Stimulated activated CD4-positive, alpha-beta T cell treated with anti-CD3 and anti-CD28 coated beads, Interleukin-2, amount 100 ng/mL, for 48 hours (primary cell): ENCODE results near the gene CROCC.
"Not testable (repeated sequence)": the region's sequence is repeated elsewhere in the genome, so short reads cannot be mapped to it uniquely, and the experiment has no call there.

Experiments
- DNase-seq, 2 donors: peaks; one replicate each; pipeline ENCODE4 v3.0.0-alpha.2; 2020

CROCC gene

DNA sequence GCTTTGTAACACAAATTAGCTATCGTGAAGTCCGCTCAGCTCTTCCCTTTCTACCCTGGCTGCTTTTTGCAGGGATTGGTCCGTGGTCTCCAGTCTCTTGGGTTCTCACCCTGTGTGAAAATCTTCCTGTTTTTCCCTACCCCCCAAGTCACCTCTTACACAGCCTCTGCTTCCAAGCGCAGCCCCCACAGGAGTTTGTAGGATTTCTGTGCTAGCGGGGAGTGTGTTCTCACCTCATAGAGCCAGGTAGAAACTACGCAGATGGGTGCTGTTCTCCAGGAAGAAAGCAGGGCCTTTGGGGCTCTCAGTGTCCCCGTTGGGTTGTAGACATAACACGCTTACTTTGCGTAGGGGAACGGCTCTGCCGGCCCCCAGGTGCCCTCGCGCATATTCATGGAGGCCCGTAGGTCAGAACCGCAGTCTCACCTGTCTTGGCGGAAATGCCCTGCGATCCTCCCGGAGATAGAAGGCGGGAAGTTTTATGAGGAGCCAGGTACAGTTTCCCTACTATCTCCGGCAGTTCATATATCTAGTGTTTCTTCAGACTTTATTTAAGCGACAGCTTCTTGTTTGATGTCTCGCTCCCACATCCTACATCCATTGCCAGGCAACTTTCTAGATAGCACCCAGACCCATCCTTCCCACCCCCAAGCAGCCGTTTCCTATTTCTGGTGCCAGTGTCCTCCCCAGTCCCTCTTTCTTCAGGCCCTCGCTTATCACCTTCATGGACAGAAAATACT lies 25.2 kb upstream of the CROCC start:
- peak; percentile 69 to 70 for DNase-seq

DNA sequence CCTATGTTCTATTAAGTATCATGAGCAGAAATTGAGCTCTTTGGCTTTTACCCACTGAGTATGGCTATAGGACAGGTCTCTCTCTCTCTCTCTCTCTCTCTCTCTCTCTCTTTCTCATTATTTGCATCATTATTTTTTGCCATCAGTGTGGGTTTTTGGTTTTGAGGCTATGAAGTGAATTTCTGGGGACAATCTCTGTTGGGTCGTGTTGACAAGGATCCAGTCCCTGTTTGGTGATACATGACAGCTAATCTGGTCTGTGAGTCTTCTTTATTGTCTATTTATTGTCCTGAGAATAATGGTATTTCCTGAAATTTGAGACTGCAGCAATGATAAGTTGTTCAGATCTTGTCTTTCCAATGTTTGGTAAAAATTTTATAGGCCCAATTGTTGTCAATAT lies 24.1 kb upstream of the CROCC start:
- not testable (repeated sequence) for DNase-seq

DNA sequence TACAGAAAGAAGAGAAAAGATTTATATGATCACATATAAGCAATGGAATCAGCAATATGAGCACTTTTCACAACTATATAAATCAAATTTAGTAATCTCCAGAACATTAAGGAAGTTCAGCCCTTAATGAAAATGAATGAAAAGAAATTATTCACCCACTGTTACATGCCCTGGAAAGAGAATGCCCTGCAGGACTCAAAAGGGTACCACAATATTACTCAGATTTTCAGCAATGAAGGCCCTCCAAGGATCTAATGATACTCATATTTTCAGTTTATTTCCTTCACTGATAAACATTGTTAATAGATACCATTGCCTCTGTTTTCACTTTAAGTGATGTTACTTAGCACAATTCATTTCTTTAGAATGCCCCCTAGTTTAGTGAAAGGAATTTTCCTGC lies 23.4 kb upstream of the CROCC start:
- DNase-seq, result not testable (repeated sequence)

DNA sequence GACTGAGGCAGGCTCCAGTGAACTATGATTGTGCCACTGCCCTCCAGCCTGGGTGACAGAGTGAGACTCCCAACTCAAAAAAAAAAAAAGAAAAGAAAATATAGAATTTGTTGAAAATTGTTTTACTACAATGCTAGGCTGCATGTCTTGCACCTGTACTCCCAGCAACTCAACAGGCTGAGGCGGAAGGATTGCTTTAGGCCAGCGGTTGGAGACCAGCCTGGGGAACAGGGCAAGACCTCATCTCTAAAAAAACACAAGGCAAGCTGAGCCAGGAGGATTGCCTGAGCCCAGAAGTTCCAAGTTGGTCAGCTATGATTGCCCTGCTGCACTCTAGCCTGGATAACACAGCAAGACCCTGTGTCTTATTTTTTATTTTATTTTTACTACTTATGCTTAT lies 22.7 kb upstream of the CROCC start:
- not testable (repeated sequence) for DNase-seq

DNA sequence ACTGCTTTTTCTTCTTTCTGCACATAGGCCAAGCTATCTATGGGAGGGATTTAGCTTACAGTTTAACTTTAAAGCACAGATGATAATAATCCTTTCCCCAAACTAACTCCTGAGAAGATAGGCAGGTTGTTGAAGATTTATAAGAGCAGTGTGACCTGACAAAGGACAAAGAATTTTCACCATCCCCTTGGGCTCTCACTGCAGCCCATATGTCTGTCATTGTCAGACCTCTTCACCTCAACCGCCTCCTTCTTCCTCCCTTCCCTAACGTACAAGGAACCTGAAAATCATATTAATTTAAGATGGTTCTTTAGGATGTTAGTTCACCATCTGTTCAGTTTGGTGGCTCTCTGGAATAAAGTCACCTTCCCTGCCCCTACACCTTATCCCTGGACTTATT lies 21.0 kb upstream of the CROCC start:
- no peak for DNase-seq

DNA sequence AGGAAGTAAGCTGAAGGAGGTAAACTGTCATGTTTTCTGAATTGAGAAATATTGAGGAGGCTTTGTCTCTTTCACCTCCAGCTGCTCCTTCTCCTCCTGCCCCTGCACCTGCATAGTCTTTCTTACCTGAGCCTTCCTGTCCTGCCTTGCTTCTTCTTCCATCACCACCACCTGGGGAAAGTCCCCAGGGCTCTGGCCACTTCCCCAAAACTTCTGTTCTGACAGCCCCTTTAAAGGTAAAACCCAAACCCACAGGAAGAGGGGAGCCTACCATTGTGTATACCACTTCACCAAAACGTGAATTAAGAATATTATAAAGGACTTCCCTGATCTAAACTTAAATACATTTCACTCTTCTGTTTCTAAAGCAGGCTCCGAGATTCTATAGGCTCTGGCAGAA lies 20.4 kb upstream of the CROCC start:
- DNase-seq, result not testable (repeated sequence)

DNA sequence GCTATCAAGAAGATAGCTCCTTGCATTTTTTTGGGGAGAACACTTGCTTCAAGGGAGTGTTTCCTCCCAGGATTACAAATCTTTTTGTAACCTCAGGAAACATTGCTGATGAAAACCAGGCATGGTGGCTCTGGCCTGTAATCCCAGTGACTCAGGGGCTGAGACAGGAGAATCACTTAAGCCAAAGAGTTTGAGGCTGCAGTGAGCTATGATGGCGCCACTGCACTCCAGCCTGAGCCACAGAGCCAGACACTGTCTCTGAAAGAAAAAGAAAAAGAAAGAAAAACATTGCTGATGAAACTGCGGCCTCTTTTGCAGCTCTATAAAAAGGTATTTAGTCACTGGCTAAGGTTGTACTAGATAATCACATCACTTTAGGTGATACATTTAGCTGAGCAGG lies 18.7 kb upstream of the CROCC start:
- no peak for DNase-seq

DNA sequence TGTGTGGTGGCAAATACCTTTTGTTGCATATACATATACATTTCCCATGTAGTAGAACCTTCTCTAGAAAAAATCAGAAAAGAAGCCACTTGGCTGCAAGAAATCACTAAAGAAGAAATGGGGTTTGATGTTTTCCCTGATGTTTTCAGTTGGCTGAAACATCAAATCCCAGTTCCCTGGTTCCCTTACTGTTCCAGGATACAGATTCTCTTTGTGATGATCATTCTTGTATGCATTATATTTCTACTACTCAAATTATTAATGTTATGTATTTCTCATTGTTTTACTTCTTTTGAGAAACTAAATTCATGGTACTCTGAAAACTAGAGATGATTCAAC lies 18.3 kb upstream of the CROCC start:
- no peak for DNase-seq

DNA sequence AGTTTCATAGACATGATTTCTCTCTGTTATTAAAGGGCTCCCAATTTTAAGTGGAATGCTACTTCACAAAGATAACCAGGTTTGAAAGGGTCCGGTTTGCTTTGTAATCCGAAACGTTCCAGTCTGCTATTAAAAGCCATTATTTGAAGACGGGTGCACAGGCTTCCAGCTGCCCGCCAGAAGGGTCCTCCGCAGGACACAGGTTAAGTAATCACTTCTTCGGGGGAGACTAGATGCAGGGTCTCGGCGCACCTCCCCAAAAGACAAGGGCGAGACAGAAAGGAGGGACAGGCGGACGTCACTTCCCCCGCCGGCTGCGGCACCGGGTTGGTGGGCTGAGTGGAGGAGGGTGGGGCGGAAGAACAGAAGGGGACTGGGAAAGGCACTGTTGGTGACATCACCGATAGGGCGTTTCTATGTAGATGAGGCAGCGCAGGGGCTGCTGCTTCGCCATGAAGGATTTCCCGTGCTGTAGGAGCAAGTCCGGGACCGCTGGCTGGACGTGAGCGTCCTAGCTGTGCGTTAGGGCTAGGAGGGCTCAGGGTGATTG lies 17.1 kb upstream of the CROCC start:
- peak; percentile 96 to 100 for DNase-seq

DNA sequence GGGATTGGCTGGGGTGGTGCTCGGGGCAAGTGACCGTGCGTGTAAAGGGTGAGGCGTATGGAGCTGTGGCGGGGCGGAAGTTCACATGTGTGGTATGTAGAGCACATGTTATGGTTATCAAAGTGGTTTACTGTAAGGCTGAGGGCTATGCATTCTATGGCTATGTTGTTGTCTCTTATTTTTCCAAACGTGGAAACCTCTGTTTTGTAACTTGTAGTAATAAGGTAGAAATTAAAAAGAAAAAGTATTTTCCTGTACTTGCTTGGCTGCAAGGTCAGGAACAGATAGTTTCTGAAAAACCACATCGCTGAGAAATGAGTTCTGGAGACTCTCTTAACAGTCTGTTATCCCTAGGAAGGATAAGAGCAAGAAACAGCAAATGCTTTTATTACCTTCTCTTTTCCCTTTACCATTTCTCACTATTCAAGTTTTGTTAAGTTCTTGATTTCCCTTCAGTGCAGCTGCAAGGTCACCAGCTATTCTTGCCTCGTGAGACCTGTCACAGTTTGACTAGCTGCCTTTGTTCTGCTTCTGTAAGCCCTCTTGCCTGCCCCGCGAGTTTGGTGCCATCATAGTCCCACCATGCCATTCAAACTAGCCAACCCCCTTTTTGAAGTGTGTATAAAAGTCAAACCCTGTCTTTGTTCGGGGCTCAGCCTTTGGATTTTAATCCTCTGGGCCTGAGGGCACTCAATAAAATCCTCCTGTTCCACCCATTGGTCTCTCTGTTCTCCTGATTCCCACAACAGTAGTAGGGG lies 16.4 kb upstream of the CROCC start:
- peak in 1 of 2 donors; percentile 47 for DNase-seq

DNA sequence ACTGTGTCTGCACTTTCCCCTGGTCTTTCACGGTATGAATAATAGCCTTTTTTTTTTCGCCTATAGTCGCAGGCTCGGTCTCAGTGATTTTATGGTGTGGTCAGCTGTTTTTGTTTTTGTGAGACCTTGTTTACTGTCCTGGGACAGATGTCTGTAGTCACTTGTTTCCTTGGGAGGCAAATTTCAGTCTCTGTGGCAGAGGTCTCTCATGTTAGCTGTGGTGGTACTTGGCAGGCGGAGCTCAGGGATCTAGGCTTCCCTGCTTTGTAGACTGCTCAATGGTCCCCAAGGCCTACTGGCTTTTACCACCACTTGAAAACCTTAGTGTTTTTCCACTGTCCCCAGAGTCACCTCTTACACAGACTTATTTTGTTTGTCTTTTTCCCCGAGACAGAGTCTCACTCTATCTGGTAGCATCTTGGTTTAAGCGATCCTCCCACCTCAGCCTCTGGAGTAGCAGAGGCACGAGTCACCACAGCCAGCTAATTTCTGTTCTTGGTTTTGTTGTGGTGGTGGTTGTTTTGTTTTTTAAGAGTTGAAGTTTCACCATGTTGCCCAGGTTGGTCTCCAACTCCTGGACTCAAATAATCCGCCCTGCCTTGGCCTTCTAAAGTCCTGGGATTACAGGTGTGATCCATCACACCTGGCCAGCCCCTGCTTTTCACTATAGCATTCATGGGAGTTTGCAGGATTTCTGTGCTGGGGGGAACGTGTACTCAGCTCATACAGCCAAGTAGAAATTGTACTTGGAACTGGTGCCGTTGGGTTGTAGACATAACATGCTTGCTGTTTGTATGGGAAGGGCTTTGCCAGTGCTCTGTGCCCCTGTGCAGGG lies 15.6 kb upstream of the CROCC start:
- no peak for DNase-seq

DNA sequence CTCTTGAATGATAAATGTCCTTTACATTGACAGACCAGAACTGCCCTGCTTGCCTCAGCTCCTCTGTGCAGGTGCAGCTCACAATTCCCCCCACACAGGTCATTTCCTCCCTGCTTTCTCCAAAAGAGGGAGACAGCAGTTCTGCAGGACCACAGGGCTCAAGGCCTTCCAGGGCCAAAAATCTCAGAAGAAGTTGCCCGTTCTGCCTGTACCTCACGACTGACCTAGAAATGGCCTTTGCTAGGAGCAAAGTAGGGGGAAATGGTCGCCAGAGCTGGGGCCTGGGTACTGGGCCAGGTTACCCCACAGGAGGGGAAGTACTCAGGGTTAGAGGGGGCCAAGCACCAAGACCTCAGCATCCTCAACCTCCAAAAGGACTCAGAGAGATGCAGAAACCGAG lies 14.9 kb upstream of the CROCC start:
- DNase-seq, result no peak

DNA sequence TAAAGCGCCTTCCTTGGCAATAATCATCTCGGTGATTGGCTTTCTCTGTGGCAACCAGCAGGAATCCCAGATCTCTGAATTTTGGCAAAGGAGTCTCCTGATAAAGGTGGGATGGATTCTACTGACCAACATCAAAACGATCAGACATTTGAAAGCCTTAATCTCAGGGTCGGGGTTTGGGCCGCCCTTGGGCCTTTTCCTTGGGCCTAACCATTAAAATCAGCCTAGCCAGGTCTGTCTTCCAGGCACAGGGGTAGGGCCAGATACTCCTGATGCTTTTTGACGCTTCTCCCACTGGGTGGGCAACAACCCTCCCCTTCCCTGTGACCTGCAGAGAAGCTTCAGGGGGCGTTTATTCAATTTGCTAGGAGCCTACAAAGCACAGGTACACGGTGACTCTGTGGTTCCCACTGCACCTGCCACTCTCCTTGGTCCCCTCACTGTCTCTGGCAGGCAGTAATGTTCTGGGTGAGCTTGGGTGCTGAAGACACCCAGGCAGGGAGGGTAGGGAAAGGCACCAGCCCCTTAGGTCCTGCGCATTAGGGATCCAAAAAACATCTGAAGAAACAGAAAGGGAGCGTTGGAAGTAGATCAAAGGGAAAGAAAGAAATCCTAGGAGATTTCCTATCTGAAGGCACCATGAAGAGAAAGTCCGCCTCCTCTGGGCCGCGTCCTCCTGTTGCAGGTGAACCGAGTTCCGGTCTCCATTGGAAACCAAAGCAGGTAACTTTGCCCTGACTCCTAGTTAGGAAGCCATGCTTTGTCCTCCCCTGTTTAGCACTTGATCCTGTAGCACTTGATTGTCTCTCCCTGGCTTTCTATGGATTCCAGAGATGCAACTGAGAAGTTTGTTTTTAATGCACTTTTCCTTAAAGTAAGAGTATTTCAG lies 13.6 kb upstream of the CROCC start:
- DNase-seq, result no peak

DNA sequence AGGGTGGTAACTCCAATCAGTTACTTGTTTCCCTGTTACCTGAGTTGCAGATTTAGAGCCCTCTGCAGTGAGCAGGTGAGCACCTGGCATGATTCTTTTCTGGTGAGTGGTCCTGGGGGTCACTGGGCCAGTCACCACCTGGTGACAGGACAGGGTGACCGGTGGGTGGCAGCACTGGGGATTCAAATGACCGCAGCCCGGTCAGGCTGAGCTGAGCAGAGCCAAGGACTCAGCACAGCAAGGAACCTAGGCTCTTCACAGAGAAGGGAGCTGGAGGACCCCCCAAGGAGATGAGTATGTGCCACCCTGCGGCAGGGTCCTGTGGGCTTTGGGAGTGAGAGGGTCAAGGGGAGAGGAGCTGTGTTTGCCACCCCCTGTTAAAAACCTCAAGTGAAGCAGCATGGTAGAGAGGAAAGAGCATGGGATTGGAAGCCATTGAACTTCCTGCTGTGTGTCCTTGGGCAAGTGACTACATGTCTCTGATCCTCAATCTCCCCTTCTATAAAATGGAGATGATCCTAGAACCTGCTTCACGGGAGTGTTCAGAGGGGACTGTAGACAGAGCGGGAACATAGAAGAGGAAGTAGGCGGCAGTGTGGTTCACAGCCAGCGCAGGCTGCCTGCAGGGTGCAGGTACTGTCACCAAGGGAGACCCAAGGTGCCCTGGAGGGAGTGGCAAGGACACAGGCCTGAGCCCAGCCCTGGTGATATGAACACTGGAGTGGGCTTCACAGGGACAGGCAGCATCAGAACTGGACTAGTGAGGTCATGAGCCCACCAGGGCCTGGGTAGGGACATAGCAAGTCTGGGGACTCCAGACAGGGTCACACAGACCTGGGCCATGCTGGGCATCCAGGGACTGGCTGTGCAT lies 9.6 kb upstream of the CROCC start:
- DNase-seq, result not testable (repeated sequence)

DNA sequence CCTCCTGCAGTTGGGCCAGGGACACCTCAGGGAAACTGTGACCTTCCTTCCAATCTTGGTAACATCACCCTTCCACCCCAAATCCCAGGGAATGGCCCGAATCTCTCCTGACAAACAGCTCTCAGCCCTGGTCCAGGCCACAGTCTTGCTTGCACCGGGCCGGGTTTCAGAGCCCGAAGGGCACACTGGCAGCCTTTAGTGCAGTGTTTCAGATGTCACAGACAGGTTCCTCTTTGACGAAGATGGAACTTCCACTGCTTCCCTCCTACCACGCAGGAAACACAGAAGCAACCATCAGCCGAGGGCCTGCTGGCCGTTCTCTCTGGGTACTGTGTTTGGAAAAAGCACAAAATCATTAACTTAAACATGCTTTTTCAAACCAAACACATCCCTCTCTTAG lies 9.0 kb upstream of the CROCC start:
- DNase-seq, result not testable (repeated sequence)

DNA sequence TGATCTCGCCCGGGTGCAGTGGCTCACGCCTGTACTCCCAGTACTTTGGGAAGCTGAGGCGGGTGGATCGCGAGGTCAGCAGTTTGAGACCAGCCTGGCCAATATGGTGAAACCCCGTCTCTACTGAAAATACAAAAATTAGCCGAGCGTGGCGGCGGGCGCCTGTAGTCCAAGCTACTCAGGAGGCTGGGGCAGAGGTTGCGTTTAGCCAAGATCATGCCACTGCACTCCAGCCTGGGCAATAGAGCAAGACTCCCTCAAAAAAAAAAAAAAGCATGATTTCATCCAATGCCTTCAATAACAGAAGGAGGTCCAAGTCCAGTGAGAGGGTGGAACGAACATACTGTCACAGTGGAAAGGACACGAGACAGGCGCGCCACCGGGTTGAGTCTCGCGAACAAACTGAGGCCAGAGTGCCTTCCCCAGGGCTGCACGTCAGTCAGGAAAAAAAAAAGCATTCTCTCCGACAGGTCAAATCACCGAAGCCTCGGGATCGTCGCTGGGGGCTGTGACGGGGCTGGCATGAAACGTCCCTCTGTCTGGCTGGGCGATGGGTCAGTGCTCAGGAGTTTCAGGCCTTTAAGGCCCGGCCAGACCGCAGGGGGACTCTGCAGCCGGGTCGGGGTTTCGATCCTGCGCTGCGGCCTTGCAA lies 8.4 kb upstream of the CROCC start:
- DNase-seq, result no peak

DNA sequence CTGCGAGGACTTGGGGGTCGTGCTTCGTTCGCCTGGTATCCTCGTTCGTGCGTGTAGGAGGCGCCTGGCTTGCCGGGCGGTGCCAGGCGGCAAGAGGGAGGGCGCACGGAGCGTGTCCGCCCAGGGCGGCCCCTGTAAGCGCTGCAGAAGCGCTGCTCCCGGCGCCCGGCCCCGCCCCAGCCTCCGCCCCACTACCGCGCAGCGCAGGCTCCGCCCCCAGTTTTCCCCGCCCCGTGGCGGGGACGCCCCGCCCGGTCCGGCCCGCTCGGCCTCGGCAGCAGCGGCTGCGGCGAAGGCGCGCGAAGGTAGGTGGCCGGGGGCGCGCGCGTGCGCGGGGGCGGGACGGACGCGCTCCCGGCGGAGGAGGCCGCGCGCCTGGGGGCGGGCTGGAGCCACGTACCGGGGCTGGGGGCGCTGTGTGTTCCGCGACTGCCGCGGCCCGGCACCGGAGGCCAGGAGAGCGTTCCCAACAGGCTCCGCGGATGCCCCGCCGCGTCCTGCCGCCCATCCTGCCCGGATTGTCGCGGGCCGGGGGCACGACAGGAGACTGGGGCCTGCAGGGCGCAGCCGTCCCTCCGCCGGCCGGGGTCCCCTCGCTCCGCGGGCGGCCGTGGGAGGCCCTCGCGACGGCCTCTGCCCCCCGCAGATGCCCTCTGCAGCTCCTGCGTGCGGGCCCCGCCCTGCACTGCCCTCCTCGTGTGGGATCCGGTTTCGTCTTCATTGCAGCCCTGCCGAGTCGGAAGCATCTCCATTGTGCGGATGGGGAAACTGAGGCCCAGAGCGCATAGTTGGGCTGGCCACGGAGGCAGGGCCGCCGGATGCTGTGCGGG lies 7.7 kb upstream of the CROCC start:
- peak; percentile 97 to 99 for DNase-seq

DNA sequence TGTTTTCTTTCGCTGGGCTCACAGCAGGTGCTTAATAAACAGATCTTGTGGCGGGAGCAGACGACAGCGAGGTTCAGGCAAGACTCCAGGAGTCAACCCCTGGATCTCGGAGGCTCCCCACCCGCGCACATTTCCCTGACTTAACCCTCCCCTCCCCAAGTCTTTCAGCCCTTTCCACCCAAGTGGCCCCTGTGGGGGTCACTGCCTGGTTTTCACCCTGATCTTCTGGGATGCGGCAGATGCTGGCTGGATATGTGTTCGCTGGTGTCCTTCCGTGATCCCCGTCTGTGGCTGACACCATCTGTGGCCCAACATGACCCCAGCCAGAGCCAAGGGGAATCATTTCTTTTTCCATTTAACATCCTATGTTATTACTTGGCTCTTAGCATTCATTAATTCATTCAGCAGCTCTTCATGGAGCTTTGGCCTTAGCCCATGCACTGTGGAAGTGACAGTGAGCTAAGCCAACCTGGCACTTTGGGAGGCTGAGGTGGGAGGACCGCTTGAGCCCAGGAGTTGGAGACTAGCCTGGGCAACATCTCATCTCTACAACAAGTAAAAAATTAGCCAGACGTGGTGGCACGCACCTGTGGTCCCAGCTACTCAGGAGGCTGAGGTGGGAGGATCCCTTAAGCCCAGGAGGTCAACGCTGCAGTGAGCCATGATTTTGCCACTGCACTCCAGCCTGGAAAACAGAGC lies 6.7 kb upstream of the CROCC start:
- not testable (repeated sequence) for DNase-seq

DNA sequence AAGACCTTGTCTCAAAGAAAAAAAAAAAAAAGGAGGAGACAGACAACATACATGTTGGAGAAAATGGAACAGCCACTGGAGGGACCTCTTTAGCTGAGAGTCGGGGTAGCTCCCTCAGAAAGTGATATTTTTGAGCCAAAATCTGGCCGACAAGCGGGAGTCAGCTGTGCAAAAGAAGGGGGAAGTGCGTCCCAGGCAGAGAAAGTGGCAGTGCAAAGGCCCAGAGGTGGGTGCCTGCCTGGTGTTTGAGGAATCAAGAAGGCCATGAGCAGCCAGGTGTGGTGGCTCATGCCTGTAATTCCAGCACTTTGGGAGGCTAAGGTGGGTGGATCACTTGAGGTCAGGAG lies 6.1 kb upstream of the CROCC start:
- no peak for DNase-seq
